Prostate gland (tissue), 2 donors: Measurements from ENCODE around the gene GRID1.

ENCODE experiments used
- POLR2A ChIP-seq: fragments of 450-650 bp; IDR thresholded peaks from one replicate; pipeline ENCODE4 v1.6.1; 2016; ENCODE audit warnings: antibody characterized with exemption, mild to moderate bottlenecking
- TF ChIP-seq, protein P1 (sequence below), 4 experiments: fragments of 200-600 bp in 2 of 4; fragments of 450-650 bp in 2 of 4; sonication (generic) in 2 of 4; IDR thresholded peaks; 1 replicate in 3 of 4; 2 replicates in 1 of 4; pipeline ENCODE4 v1.5.1; 2016 to 2019; ENCODE audit warnings: antibody characterized with exemption in 4 of 4, mild to moderate bottlenecking in 2 of 4, moderate library complexity in 2 of 4

DNA sequence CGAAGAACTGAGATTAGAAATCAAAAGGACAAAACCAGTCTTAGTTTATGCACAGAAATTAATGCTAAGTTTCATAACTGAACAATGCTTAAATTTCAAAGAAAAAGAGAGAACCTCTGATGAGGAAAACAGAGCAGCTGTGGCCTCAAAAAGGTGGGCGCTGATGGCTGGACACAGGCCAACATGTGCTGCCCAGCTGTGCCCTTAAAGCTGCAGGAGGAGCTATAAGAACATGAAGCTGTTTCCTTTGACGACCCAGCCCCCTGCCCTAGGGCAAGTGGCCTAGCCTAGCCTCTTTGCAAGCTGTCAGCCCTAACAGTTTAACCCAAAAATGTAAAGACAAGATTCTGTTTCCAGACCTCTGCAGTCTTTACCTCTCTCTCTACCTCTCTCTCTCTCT, 107.7 kb downstream of the GRID1 start:
- TF ChIP-seq, protein P1, sequence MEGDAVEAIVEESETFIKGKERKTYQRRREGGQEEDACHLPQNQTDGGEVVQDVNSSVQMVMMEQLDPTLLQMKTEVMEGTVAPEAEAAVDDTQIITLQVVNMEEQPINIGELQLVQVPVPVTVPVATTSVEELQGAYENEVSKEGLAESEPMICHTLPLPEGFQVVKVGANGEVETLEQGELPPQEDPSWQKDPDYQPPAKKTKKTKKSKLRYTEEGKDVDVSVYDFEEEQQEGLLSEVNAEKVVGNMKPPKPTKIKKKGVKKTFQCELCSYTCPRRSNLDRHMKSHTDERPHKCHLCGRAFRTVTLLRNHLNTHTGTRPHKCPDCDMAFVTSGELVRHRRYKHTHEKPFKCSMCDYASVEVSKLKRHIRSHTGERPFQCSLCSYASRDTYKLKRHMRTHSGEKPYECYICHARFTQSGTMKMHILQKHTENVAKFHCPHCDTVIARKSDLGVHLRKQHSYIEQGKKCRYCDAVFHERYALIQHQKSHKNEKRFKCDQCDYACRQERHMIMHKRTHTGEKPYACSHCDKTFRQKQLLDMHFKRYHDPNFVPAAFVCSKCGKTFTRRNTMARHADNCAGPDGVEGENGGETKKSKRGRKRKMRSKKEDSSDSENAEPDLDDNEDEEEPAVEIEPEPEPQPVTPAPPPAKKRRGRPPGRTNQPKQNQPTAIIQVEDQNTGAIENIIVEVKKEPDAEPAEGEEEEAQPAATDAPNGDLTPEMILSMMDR (IDR thresholded peaks at IDR 0.05), result no peak
- TF ChIP-seq POLR2A, result no peak
